Caco-2 (cell line): Measurements from ENCODE around the gene CMYA5. TPM values are rescaled to one million over a fixed set of nuclear protein-coding genes. Genes with fewer than 3 reads are reported as not detected.
A peak's percentile ranks its signal among the peaks of the same experiment; 100 is the strongest.

Source experiments
- BruUV-seq: library from RNA; stranded (reverse); fragments of 400-500 nt; replicated peaks from 2 replicates; lab custom pipeline; 2021; lab: Mats Ljungman, UMichigan
- CTCF ChIA-PET: fragments of 300-600 bp; sonication (Branson Sonifier 250); formaldehyde crosslinking; loops from one replicate; lab custom pipeline; 2022; ENCODE audit warnings: antibody characterized with exemption; lab: Charles Lee
- POLR2A ChIA-PET: fragments of 300-600 bp; sonication (Branson Sonifier 250); formaldehyde crosslinking; loops from one replicate; lab custom pipeline; 2022; ENCODE audit warnings: antibody characterized with exemption; lab: Charles Lee
- DNase-seq, 2 experiments: peaks; one replicate each; pipeline versions ENCODE4 v3.0.0 to v3.0.0-alpha.2; 2020 to 2022
- H3K27me3 ChIP-seq: replicated peaks from 2 replicates; pipeline ENCODE4 v1.6.0; 2011; ENCODE audit warnings: low read length; ENCODE audit not compliant: control insufficient read depth, insufficient read depth
- H3K36me3 ChIP-seq: 2 replicates; pipeline ENCODE4 v1.5.1; 2011; ENCODE audit warnings: low read length; ENCODE audit not compliant: control insufficient read depth, insufficient read depth
- H3K4me1 ChIP-seq: fragments of 250-450 bp; sonication (Bioruptor Pico); 2 replicates; pipeline ENCODE4 v1.5.1; 2020; ENCODE audit warnings: mild to moderate bottlenecking
- H3K4me3 ChIP-seq: 2 replicates; pipeline ENCODE4 v1.5.1; 2011; ENCODE audit warnings: low read depth, mild to moderate bottlenecking, control low read depth, low read length
- H3K9me3 ChIP-seq: fragments of 250-450 bp; sonication (Bioruptor Pico); 2 replicates; pipeline ENCODE4 v1.5.1; 2020; ENCODE audit warnings: mild to moderate bottlenecking, moderate library complexity
- H3K27ac Mint-ChIP-seq: one replicate; pipeline ENCODE4 v1.8.0; 2022; ENCODE audit warnings: mixed read lengths; ENCODE audit not compliant: unreplicated experiment
- H3K27me3 Mint-ChIP-seq: one replicate; pipeline ENCODE4 v1.8.0; 2022; ENCODE audit warnings: mixed read lengths; ENCODE audit not compliant: insufficient read depth, unreplicated experiment
- H3K36me3 Mint-ChIP-seq: one replicate; pipeline ENCODE4 v1.8.0; 2022; ENCODE audit warnings: mild to moderate bottlenecking, mixed read lengths; ENCODE audit not compliant: insufficient read depth, unreplicated experiment
- H3K4me1 Mint-ChIP-seq: one replicate; pipeline ENCODE4 v1.8.0; 2022; ENCODE audit warnings: low read depth, mixed read lengths; ENCODE audit not compliant: unreplicated experiment
- H3K4me3 Mint-ChIP-seq: one replicate; pipeline ENCODE4 v1.8.0; 2022; ENCODE audit warnings: mild to moderate bottlenecking, moderate library complexity, mixed read lengths; ENCODE audit not compliant: unreplicated experiment
- H3K9me3 Mint-ChIP-seq: one replicate; pipeline ENCODE4 v1.8.0; 2022; ENCODE audit warnings: mixed read lengths; ENCODE audit not compliant: unreplicated experiment
- intact Hi-C: fragments of 100-400 bp; cut with micrococcal nuclease; formaldehyde crosslinking; loops from one replicate; pipeline ENCODE4 v1.10.0; 2022; ENCODE audit not compliant: unreplicated experiment
- total RNA-seq: library from RNA; stranded (reverse); gene quantifications from 2 replicates; pipeline ENCODE4 v1.2.3, GENCODE V29; 2022
- TF ChIP-seq, protein P1 (sequence below), 2 experiments: fragments of 200-600 bp in 1 of 2; IDR thresholded peaks; 1 replicate in 1 of 2; 2 replicates in 1 of 2; pipeline versions ENCODE4 v1.5.1 to v1.8.0; 2011 to 2022; ENCODE audit warnings: antibody characterized with exemption in 1 of 2, control low read depth in 1 of 2, inconsistent platforms in 1 of 2, low read depth in 1 of 2, low read length in 1 of 2, mild to moderate bottlenecking in 1 of 2, moderate library complexity in 1 of 2; ENCODE audit not compliant: insufficient read depth in 1 of 2, severe bottlenecking in 1 of 2, unreplicated experiment in 1 of 2

Gene CMYA5
- total RNA-seq, 1 experiment from 2014 or later, result 0.39 TPM

DNA sequence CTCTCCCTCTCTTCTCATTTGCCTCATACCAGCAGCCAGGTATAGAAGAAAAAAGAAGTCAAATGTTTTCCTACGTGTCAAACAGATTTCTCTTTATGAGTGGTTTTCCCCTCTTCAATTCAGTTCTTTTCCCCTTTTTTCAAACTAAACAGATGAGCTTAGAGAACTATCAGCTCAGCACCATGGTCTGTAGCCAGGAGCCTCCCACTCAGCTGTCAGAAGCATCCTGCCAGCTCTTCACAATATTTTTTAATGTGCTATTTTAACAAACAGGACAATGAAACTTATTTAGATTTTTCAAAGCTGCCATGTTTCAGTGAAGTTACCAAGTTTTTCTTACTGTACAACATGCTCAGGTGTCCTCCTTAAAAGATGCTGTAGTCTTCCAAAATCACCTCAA lies 63.5 kb downstream of the CMYA5 start:
- POLR2A ChIA-PET, result no interaction called here

DNA sequence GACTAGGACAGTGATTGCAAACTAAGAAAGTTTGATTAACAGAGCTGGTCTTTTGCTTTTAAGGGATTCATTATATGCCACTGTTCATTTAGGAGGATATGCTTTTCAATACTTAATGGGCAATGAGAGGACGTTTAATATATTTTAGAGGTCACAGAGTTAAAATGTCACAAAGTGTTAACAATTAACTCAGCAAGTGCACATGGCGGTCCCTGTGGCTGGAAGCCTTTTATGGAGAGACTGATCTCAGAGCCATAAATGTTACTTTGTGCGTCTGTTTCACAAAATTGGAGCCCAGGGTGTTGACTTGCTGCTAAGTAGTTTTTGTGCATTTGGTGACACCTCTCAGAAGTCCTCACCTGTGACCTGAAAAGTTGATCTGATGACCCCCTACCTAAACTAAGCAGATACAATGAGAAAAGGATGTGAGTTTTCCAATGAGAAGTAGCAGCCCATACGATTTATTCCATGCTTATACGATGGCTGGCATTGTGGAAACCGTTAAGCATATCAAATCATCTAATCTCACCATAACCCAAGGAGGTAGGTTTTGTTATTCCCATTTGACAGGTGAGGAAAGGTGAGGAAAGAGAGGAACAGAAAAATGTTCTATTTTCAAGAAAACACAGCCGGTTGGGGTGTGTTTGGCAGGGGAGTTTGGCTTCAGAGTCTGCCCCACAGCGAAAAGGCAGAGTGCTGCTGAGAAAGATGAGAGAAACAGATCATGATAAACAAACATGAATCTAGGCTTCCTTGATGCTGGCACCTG lies 64.4 kb downstream of the CMYA5 start:
- Mint-ChIP-seq H3K4me3 (peak overlapping the region; percentile 14), H3K9me3 (no peaks in the 10 kb centered on the region), H3K27me3 (peaks cover 4% of the 10 kb centered on the region), H3K36me3 (no peaks in the 10 kb centered on the region), H3K4me1 (peaks cover 13% of the 10 kb centered on the region), H3K27ac (peak overlapping the region; percentile 29)
- Histone ChIP-seq H3K36me3 (no peaks in the 10 kb centered on the region), H3K4me3 (no peak overlapping the region), H3K4me1 (peaks cover 24% of the 10 kb centered on the region), H3K27me3 (no peaks in the 10 kb centered on the region), H3K9me3 (peaks cover 5% of the 10 kb centered on the region; the same call in 1 of the 2 replicates)
- DNase-seq, result no peak
- no TSS peak for BruUV-seq
- TF ChIP-seq, protein P1, sequence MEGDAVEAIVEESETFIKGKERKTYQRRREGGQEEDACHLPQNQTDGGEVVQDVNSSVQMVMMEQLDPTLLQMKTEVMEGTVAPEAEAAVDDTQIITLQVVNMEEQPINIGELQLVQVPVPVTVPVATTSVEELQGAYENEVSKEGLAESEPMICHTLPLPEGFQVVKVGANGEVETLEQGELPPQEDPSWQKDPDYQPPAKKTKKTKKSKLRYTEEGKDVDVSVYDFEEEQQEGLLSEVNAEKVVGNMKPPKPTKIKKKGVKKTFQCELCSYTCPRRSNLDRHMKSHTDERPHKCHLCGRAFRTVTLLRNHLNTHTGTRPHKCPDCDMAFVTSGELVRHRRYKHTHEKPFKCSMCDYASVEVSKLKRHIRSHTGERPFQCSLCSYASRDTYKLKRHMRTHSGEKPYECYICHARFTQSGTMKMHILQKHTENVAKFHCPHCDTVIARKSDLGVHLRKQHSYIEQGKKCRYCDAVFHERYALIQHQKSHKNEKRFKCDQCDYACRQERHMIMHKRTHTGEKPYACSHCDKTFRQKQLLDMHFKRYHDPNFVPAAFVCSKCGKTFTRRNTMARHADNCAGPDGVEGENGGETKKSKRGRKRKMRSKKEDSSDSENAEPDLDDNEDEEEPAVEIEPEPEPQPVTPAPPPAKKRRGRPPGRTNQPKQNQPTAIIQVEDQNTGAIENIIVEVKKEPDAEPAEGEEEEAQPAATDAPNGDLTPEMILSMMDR (IDR thresholded peaks at IDR 0.05; ENCODE audit: insufficient read depth in 1 of 2, low read depth in 1 of 2, low read length in 1 of 2, severe bottlenecking in 1 of 2, unreplicated experiment in 1 of 2), result no peak
- ChIA-PET POLR2A (no interaction called here), CTCF (no interaction called here)
- intact Hi-C loops, result no loop called here

More for the DNA sequence above, 63.5 kb downstream of the CMYA5 start:
- H3K4me3 ChIP-seq, result no peak overlapping the region
- no peak overlapping the region for H3K4me3 Mint-ChIP-seq
- H3K27me3 Mint-ChIP-seq, result peaks cover 9% of the 10 kb centered on the region
- H3K9me3 Mint-ChIP-seq, result no peaks in the 10 kb centered on the region
- no peak for DNase-seq
- no peaks in the 10 kb centered on the region for H3K36me3 Mint-ChIP-seq
- peaks cover 13% of the 10 kb centered on the region for H3K4me1 Mint-ChIP-seq
- CTCF ChIA-PET, result interaction anchor here (0.9 kb wide), 1 partner anchor 11 kb away, joined by 4 read pairs; no protein-coding TSS in a partner anchor
- intact Hi-C loops, result no loop called here
- H3K27me3 ChIP-seq, result no peaks in the 10 kb centered on the region
- H3K9me3 ChIP-seq, result peaks cover 5% of the 10 kb centered on the region; the same call in 1 of the 2 replicates
- no peaks in the 10 kb centered on the region for H3K36me3 ChIP-seq
- TF ChIP-seq, protein P1 (IDR thresholded peaks at IDR 0.05; ENCODE audit: insufficient read depth in 1 of 2, low read depth in 1 of 2, low read length in 1 of 2, severe bottlenecking in 1 of 2, unreplicated experiment in 1 of 2), result no peak
- no TSS peak for BruUV-seq
- H3K27ac Mint-ChIP-seq, result no peak overlapping the region
- peaks cover 24% of the 10 kb centered on the region for H3K4me1 ChIP-seq

DNA sequence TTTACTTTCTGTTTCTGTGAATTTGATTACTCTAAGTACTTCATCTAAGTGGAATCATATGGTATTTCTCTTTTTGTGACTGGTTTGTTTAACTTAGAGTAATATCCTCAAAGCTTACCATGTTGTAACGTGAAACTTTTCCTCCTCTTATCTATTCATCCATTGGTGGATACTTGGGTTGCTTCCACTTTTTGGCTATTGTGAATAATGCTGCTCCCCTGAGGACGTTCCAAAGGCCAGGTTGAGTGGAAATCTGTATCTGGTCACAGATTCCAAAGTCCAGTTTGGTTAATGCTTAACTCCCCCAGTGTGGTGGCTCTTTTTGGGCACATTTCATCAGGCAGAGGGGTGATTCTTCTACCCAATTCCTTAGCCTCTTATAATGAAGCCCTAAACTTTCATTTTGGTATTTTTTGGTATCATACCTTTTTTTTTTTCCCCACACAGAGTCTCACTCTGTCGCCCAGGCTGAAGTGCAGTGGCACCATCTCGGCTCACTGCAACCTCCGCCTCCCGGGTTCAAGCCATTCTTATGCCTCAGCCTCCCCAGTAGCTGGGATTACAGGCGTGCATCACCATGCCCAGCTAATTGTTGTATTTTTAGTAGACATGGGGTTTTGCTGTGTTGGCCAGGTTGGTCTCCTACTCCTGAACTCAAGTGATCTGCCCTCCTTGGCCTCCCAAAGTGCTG lies 65.4 kb downstream of the CMYA5 start:
- H3K4me1 Mint-ChIP-seq, result peaks cover 13% of the 10 kb centered on the region
- BruUV-seq, result no TSS peak
- H3K4me3 Mint-ChIP-seq, result peak overlapping the region; percentile 14
- TF ChIP-seq, protein P1 (IDR thresholded peaks at IDR 0.05; ENCODE audit: insufficient read depth in 1 of 2, low read depth in 1 of 2, low read length in 1 of 2, severe bottlenecking in 1 of 2, unreplicated experiment in 1 of 2), result no peak
- ChIA-PET CTCF (no interaction called here), POLR2A (no interaction called here)
- H3K27me3 Mint-ChIP-seq, result peaks cover 4% of the 10 kb centered on the region
- H3K9me3 ChIP-seq, result peaks cover 5% of the 10 kb centered on the region; the same call in 1 of the 2 replicates
- no peak overlapping the region for H3K4me3 ChIP-seq
- DNase-seq, result peak; percentile 47 to 48
- intact Hi-C loops, result no loop called here
- H3K36me3 ChIP-seq, result no peaks in the 10 kb centered on the region
- H3K36me3 Mint-ChIP-seq, result no peaks in the 10 kb centered on the region
- H3K27ac Mint-ChIP-seq, result peak overlapping the region; percentile 16
- no peaks in the 10 kb centered on the region for H3K9me3 Mint-ChIP-seq
- no peaks in the 10 kb centered on the region for H3K27me3 ChIP-seq
- H3K4me1 ChIP-seq, result peaks cover 24% of the 10 kb centered on the region
